Gastrocnemius medialis (tissue), 4 donors: ENCODE results near the gene BST2.

Source experiments
- POLR2A ChIP-seq, 2 donors: fragments of 450-650 bp; IDR thresholded peaks; one replicate each; pipeline ENCODE4 v1.6.1; 2017; ENCODE audit warnings: antibody characterized with exemption in 2 of 2, mild to moderate bottlenecking in 2 of 2, moderate library complexity in 2 of 2
- TF ChIP-seq, protein P1 (sequence below), 5 experiments: fragments of 450-650 bp in 3 of 5; fragments of 200-600 bp in 2 of 5; sonication (generic) in 2 of 5; IDR thresholded peaks in 4 of 5; conservative IDR thresholded peaks in 1 of 5; 1 replicate in 4 of 5; 2 replicates in 1 of 5; pipeline ENCODE4 v1.5.1; 2016 to 2019; ENCODE audit warnings: antibody characterized with exemption in 5 of 5, mild to moderate bottlenecking in 3 of 5, moderate library complexity in 3 of 5

DNA sequence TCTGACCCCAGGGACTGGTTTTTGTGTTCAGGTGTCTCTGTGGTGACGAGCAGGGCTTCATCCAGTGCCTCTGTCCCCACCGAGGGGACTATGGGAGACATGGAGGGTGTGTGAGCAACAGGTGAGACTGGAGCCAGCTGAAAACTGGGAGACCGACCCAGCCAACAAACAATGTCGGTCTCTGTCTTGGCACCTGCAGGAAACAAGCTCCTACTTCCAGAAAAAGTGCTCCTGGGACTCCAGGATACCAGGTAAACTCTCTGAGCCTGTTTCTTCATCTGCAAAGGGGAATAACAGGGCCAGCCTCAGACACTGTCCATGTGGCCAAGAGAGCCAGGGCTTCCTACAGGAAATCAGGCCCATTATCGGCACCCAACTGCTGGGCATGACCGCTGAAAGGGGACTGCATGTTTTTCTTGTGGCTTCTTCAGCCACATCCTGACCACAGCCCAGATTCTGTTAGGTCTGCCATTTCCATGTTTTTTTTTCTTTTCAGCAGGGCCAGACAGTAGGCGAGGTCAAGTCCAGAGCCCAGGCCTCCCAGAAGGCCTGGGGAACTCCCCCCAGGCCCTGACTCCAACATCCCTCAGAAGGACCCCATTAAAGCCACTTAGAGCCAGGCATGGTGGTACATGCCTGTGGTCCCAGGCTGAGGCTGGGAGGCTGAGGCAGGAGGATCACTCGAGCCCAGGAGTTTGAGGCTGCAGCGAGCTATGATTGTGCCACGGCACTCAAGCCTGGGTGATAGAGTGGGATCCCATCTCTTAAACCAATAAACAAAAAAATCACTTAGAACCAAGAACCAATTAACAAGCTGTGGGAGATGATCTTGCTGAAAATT is 836 bp upstream of the BST2 start:
- TF ChIP-seq, protein P1, sequence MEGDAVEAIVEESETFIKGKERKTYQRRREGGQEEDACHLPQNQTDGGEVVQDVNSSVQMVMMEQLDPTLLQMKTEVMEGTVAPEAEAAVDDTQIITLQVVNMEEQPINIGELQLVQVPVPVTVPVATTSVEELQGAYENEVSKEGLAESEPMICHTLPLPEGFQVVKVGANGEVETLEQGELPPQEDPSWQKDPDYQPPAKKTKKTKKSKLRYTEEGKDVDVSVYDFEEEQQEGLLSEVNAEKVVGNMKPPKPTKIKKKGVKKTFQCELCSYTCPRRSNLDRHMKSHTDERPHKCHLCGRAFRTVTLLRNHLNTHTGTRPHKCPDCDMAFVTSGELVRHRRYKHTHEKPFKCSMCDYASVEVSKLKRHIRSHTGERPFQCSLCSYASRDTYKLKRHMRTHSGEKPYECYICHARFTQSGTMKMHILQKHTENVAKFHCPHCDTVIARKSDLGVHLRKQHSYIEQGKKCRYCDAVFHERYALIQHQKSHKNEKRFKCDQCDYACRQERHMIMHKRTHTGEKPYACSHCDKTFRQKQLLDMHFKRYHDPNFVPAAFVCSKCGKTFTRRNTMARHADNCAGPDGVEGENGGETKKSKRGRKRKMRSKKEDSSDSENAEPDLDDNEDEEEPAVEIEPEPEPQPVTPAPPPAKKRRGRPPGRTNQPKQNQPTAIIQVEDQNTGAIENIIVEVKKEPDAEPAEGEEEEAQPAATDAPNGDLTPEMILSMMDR (IDR thresholded peaks at IDR 0.05 in 4 of 5, conservative IDR thresholded peaks at IDR 0.05 in 1 of 5), result no peak
- no peak for TF ChIP-seq POLR2A (IDR thresholded peaks at IDR 0.05)
